RWPE2 (cell line): ENCODE data around the gene TSPAN10.

Source experiments
- ATAC-seq: fragments of 200-7000 bp; cut with Tn5 transposase; 3 replicates; pipeline ENCODE4 v1.9.1; 2021; ENCODE audit warnings: low read depth
- DNase-seq: peaks from one replicate; pipeline ENCODE4 v3.0.0-alpha.2; 2020; ENCODE audit warnings: low spot score
- H3K27ac ChIP-seq: fragments of 450-650 bp; 2 replicates; pipeline ENCODE4 v1.5.1; 2017; ENCODE audit warnings: mild to moderate bottlenecking; ENCODE audit not compliant: poor library complexity, severe bottlenecking
- H3K27me3 ChIP-seq: fragments of 250-450 bp; sonication (Bioruptor Pico); 2 replicates; pipeline ENCODE4 v1.5.1; 2021; ENCODE audit warnings: mild to moderate bottlenecking, moderate library complexity; ENCODE audit not compliant: insufficient read depth, poor library complexity, severe bottlenecking
- H3K36me3 ChIP-seq: fragments of 250-450 bp; sonication (Bioruptor Pico); 2 replicates; pipeline ENCODE4 v1.5.1; 2020; ENCODE audit warnings: low read depth, mild to moderate bottlenecking, moderate library complexity
- H3K4me1 ChIP-seq: fragments of 250-450 bp; sonication (Bioruptor Pico); 2 replicates; pipeline ENCODE4 v1.5.1; 2021; ENCODE audit warnings: mild to moderate bottlenecking, moderate library complexity; ENCODE audit not compliant: insufficient read depth, poor library complexity, severe bottlenecking
- H3K4me3 ChIP-seq: fragments of 250-450 bp; sonication (Bioruptor Pico); 2 replicates; pipeline ENCODE4 v1.5.1; 2021; ENCODE audit warnings: mild to moderate bottlenecking, moderate library complexity; ENCODE audit not compliant: severe bottlenecking
- H3K9me3 ChIP-seq: fragments of 250-450 bp; sonication (Bioruptor Pico); 2 replicates; pipeline ENCODE4 v1.5.1; 2021; ENCODE audit warnings: mild to moderate bottlenecking, moderate library complexity; ENCODE audit not compliant: severe bottlenecking
- CTCF ChIP-seq: fragments of 450-650 bp; IDR thresholded peaks from one replicate; pipeline ENCODE4 v1.5.1; 2017; ENCODE audit warnings: mild to moderate bottlenecking, moderate library complexity; ENCODE audit not compliant: poor library complexity, severe bottlenecking

The TSPAN10 gene

GRCh38 chr17:81690549-81690948 is 53.6 kb downstream of the TSPAN10 start:
- Histone ChIP-seq H3K36me3 (peaks cover 98% of the 10 kb centered on the region), H3K27ac (no peak overlapping the region)

GRCh38 chr17:81691196-81691595 is 54.2 kb downstream of the TSPAN10 start:
- no peak overlapping the region for H3K4me3 ChIP-seq
- no peak overlapping the region for H3K27ac ChIP-seq
- no peaks in the 10 kb centered on the region for H3K4me1 ChIP-seq
- ATAC-seq (no peak), DNase-seq (no peak)
- no peaks in the 10 kb centered on the region for H3K27me3 ChIP-seq
- no peaks in the 10 kb centered on the region for H3K9me3 ChIP-seq
- TF ChIP-seq CTCF: no peak
- peaks cover 97% of the 10 kb centered on the region for H3K36me3 ChIP-seq

More at GRCh38 chr17:81690549-81690948, 53.6 kb downstream of the TSPAN10 start:
- DNase-seq (no peak), ATAC-seq (no peak)
- Histone ChIP-seq H3K4me1 (no peaks in the 10 kb centered on the region), H3K27me3 (no peaks in the 10 kb centered on the region), H3K9me3 (no peaks in the 10 kb centered on the region), H3K4me3 (no peak overlapping the region)
- no peak for TF ChIP-seq CTCF

- ATAC-seq: no peak
- DNase-seq: no peak
- Histone ChIP-seq H3K9me3 (no peaks in the 10 kb centered on the region), H3K36me3 (peaks cover 98% of the 10 kb centered on the region), H3K27ac (no peak overlapping the region), H3K4me1 (no peaks in the 10 kb centered on the region), H3K4me3 (no peak overlapping the region), H3K27me3 (no peaks in the 10 kb centered on the region)
- no peak for TF ChIP-seq CTCF
Observed at GRCh38 chr17:81691608-81692007, 54.6 kb downstream of the TSPAN10 start.

GRCh38 chr17:81693509-81694210 is 56.7 kb downstream of the TSPAN10 start:
- DNase-seq (no peak), ATAC-seq (no peak)
- Histone ChIP-seq H3K27me3 (no peaks in the 10 kb centered on the region), H3K9me3 (no peaks in the 10 kb centered on the region), H3K4me3 (no peak overlapping the region), H3K4me1 (no peaks in the 10 kb centered on the region), H3K27ac (no peak overlapping the region), H3K36me3 (peaks cover 99% of the 10 kb centered on the region)
- TF ChIP-seq CTCF: peak; percentile 8

GRCh38 chr17:81694810-81695209 is 57.8 kb downstream of the TSPAN10 start:
- H3K27me3 ChIP-seq: no peaks in the 10 kb centered on the region
- H3K4me1 ChIP-seq: no peaks in the 10 kb centered on the region
- H3K4me3 ChIP-seq: no peak overlapping the region
- ATAC-seq (no peak), DNase-seq (no peak)
- H3K9me3 ChIP-seq: no peaks in the 10 kb centered on the region
- no peak for TF ChIP-seq CTCF
- H3K27ac ChIP-seq: no peak overlapping the region
- H3K36me3 ChIP-seq: peaks cover 98% of the 10 kb centered on the region
